Choroid plexus epithelial cell (primary cell): ENCODE data around the gene PLXNB1.

Experiments
- DNase-seq: peaks from one replicate; pipeline ENCODE4 v3.0.0-alpha.2; 2010; ENCODE audit warnings: low read depth
- H3K4me3 ChIP-seq: 2 replicates; pipeline ENCODE4 v1.5.1; 2011; ENCODE audit warnings: low read depth, mild to moderate bottlenecking, control low read depth, low read length, moderate library complexity
- TF ChIP-seq, protein P1 (sequence below): conservative IDR thresholded peaks from 2 replicates; pipeline ENCODE4 v1.5.1; 2011; ENCODE audit warnings: low read depth, mild to moderate bottlenecking, control low read depth, inconsistent platforms, low read length, moderate library complexity

Gene PLXNB1

DNA sequence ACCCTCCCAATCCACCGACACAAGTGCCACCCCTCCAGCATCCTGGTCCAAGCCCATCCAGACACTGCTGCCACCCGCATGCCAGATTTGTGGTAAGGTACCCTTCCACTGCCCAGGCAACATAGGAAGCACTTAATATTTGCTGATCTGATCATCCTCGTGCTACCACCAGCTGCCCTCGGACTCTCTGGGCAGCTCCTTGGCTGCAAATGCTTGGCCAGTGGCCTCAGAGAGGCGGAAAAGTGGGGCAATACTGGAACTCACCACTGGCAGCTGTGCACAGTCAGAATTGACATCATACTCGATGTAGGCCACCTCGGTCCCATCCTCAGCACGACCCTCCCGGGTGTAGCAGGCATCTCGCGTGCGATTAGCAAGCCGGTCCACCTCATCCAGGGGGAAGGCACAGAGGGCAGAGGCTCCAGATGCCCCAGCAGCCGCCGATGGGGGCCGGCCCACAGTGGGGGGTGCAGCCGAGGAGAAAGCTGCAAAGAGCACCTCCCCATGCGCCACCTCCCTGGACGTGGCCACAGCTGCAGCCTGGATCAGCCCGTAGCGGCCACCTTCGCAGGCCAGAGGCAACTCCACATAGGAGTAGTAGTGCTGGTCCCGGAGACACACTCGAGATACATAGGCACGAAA lies 6.5 kb downstream of the PLXNB1 start:
- TF ChIP-seq, protein P1, sequence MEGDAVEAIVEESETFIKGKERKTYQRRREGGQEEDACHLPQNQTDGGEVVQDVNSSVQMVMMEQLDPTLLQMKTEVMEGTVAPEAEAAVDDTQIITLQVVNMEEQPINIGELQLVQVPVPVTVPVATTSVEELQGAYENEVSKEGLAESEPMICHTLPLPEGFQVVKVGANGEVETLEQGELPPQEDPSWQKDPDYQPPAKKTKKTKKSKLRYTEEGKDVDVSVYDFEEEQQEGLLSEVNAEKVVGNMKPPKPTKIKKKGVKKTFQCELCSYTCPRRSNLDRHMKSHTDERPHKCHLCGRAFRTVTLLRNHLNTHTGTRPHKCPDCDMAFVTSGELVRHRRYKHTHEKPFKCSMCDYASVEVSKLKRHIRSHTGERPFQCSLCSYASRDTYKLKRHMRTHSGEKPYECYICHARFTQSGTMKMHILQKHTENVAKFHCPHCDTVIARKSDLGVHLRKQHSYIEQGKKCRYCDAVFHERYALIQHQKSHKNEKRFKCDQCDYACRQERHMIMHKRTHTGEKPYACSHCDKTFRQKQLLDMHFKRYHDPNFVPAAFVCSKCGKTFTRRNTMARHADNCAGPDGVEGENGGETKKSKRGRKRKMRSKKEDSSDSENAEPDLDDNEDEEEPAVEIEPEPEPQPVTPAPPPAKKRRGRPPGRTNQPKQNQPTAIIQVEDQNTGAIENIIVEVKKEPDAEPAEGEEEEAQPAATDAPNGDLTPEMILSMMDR: no peak
- no peak overlapping the region for H3K4me3 ChIP-seq
- DNase-seq: no peak

DNA sequence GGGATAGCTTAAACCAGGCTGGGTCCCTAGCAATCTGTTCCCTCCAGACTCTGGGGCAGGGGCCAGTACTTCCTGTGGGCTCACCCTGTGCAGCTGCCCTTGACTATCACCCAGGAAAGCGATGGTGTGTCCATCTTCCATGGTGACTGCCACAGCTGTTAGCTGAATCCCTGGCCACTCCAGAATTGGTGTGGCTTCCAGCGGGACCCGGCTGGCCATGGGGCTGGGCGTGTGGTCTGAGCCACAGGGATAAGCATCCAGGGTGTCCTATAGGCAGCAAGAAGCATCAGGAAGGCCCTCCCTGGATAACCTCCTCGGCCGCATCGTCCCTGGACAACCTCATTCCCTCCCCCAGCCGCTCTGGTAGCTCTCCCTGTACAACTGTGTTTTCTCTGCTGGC lies 7.2 kb downstream of the PLXNB1 start:
- TF ChIP-seq, protein P1: no peak
- H3K4me3 ChIP-seq: no peak overlapping the region
- no peak for DNase-seq

- no peak for DNase-seq
- H3K4me3 ChIP-seq: no peak overlapping the region
- TF ChIP-seq, protein P1: peak; percentile 26
These were observed 7.6 kb downstream of the PLXNB1 start for GRCh38 chr3:48422272-48422671.

DNA sequence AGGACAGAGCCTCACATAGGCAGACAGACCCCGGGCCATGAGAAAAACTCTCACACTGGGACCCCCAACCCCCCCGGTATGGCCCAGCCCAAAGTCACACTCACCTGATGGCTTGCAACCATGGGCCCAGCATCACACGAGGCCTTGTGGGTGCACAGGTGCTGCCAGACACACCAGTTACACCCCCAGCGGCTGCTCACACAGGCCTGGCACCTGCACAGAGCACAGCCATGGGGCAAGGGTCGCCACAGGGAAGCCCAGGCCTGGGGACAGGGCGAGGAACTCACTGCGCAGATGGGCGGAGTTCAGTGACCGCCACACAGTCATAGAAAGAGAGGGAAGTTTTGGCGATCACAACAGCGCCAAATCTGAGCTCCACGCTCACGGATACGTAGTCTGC lies 9.3 kb downstream of the PLXNB1 start:
- DNase-seq: no peak
- TF ChIP-seq, protein P1: no peak
- H3K4me3 ChIP-seq: no peak overlapping the region

GRCh38 chr3:48419597-48419996 lies 10.3 kb downstream of the PLXNB1 start:
- DNase-seq: no peak
- no peak overlapping the region for H3K4me3 ChIP-seq
- TF ChIP-seq, protein P1: no peak

DNA sequence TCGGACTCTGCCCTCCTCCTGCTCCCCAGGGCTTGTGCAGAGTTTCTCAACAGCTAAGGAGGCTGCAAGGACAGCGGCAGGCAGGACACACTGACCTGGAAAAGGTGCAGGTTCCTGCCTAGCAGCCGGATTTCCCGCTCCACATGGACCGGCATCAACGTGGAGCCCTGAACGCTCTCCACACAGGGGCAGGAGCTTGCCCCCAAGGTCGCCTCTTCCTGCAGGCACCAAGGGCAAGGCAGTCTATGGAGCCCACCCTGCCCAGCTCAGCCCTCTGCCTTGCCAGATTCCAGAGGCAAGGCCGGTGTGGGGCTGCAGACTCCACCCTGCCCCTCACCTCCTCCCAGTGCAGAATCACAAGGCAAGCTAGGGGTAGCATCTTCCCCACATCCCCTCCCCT lies 10.7 kb downstream of the PLXNB1 start:
- TF ChIP-seq, protein P1: no peak
- no peak for DNase-seq
- no peak overlapping the region for H3K4me3 ChIP-seq

GRCh38 chr3:48418651-48419050 lies 11.2 kb downstream of the PLXNB1 start:
- H3K4me3 ChIP-seq: no peak overlapping the region
- TF ChIP-seq, protein P1: no peak
- DNase-seq: no peak
